ENCODE data around the gene EPHA6. TPM values are rescaled to one million over a fixed set of nuclear protein-coding genes. Genes with fewer than 3 reads are reported as not detected.
A peak's percentile ranks its signal among the peaks of the same experiment; 100 is the strongest.

Gene EPHA6
- total RNA-seq, 1 experiment from 2014 or later: 0.61 TPM

GRCh38 chr3:96869316-96869715 is 54.9 kb downstream of the EPHA6 start:
- H3K27me3 Mint-ChIP-seq (ENCODE audit: low read depth): no peaks in the 10 kb centered on the region

More at GRCh38 chr3:96869316-96869715, 54.9 kb downstream of the EPHA6 start:
- no peaks in the 10 kb centered on the region for H3K79me2 ChIP-seq (ENCODE audit: insufficient read depth, low read length)
- H3T11ph ChIP-seq (ENCODE audit: low read length): no peak overlapping the region
- no peak overlapping the region for H2BK12ac ChIP-seq (ENCODE audit: insufficient read length, low read depth, low read length)
- no peaks in the 10 kb centered on the region for H3K36me3 Mint-ChIP-seq (ENCODE audit: insufficient read depth in 1 of 3, low read depth in 3 of 3)
- no peaks in the 10 kb centered on the region for H3K4me1 Mint-ChIP-seq
- no peak overlapping the region for H2AK5ac ChIP-seq (ENCODE audit: insufficient read length, low read length)
- H3K9me3 ChIP-seq (ENCODE audit: control insufficient read depth, low read depth, low read length): no peaks in the 10 kb centered on the region
- H2BK15ac ChIP-seq (ENCODE audit: low read depth, low read length): no peak overlapping the region
- WGBS (ENCODE audit: extremely low coverage, insufficient read length, low lambda C conversion rate): no CpG with 5 or more reads among the region's 2 CpGs
- no peak overlapping the region for H3K9ac ChIP-seq (ENCODE audit: extremely low read depth, insufficient read length, low read length)
- no peak overlapping the region for H3K56ac ChIP-seq (ENCODE audit: insufficient read length, low read depth, low read length)
- H3K23ac ChIP-seq (ENCODE audit: insufficient read length, low read depth, low read length): no peak overlapping the region
- no peaks in the 10 kb centered on the region for H3K4me1 ChIP-seq (ENCODE audit: insufficient read depth, low read length)
- H3K27ac ChIP-seq (ENCODE audit: insufficient read length, low read depth, low read length): no peak overlapping the region
- no peaks in the 10 kb centered on the region for H3K27me3 ChIP-seq (ENCODE audit: insufficient read depth, low read length)
- H4K91ac ChIP-seq (ENCODE audit: insufficient read length, low read depth, low read length): no peak overlapping the region
- no peaks in the 10 kb centered on the region for H4K20me1 ChIP-seq (ENCODE audit: control insufficient read depth, insufficient read depth, insufficient read length)
- no peak overlapping the region for H3K18ac ChIP-seq (ENCODE audit: insufficient read length, low read depth, low read length)
- no peak overlapping the region for H3K4me2 ChIP-seq (ENCODE audit: insufficient read depth, insufficient read length, low read length)
- H3K27ac Mint-ChIP-seq: 0 out of 7 replicates have a peak overlapping the region, but pooled peaks of 1 of the 3 experiments have one; percentile 15
- no peak overlapping the region for H4K5ac ChIP-seq (ENCODE audit: insufficient read length, low read depth, low read length)
- no peak overlapping the region for H2BK20ac ChIP-seq (ENCODE audit: low read depth, low read length, poor library complexity, severe bottlenecking)
- no peaks in the 10 kb centered on the region for H3K23me2 ChIP-seq (ENCODE audit: insufficient read length, low read depth, low read length, poor library complexity, severe bottlenecking)
- H3K9me3 Mint-ChIP-seq: no peaks in the 10 kb centered on the region
- H2BK120ac ChIP-seq (ENCODE audit: low read depth, low read length, poor library complexity, severe bottlenecking): no peak overlapping the region
- DNase-seq: no peak
- H3K4ac ChIP-seq (ENCODE audit: low read depth, low read length): no peak overlapping the region
- H3K14ac ChIP-seq (ENCODE audit: insufficient read depth, low read length): no peak overlapping the region
- no peak overlapping the region for H3K4me3 Mint-ChIP-seq
- TF ChIP-seq CTCF (conservative IDR thresholded peaks at IDR 0.05): no peak
- no peaks in the 10 kb centered on the region for H3K79me1 ChIP-seq (ENCODE audit: insufficient read depth, low read depth, low read length, poor library complexity, severe bottlenecking)
- H4K8ac ChIP-seq (replicated peaks; ENCODE audit: insufficient read length, low read depth, low read length): no peak overlapping the region
- no peak overlapping the region for H2AFZ ChIP-seq (ENCODE audit: low read length)
- H2BK5ac ChIP-seq (ENCODE audit: insufficient read length, low read length): no peak overlapping the region
